HG02623 (cell line): ENCODE data around the gene SGSM1.
"Not testable (repeated sequence)": the region's sequence is repeated elsewhere in the genome, so short reads cannot be mapped to it uniquely, and the experiment has no call there.

Source experiments
- ATAC-seq: cut with Tn5 transposase; IDR thresholded peaks from one replicate; pipeline ENCODE4 v1.9.1; 2021; ENCODE audit warnings: moderate library complexity; ENCODE audit not compliant: unreplicated experiment

Gene SGSM1

DNA sequence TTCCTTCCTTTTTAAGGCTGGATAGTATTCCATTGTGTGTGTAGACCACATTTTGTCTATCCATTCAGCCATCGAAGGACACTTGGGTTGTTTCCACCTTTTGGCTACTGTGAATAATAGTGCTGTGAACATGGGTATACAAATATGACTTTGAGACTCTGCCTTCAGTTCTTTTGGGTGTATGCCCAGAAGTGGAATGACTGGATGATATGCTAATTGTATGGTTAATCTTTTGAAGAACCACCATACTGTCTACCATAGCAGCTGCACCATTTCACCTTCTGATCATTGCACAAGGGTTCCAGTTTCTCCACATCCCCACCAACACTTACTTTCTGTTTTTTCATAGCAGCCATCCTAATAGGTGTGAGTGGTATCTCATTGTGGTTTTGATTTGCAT is 30.3 kb downstream of the SGSM1 start:
- no peak for ATAC-seq

- not testable (repeated sequence) for ATAC-seq
These were observed 31.5 kb downstream of the SGSM1 start for GRCh38 chr22:24837517-24837916.

DNA sequence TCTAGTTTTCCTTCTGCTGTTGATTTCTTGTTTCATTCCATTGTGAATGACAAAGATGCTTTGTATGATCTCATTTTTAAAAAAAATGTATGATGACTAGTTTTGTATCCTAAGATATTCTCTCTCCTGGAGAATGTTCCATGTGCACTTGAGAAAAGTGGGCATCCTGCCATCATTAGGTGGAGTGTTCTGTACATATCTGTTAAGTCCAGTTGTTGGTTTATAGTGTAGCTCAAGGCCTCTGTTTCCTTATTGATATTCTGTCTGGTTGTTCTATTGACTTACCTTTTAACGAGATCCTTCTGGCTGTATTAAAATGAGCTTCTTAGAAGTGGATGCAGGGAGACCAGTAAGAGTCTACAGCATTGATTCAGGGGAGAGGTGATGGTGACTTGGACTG is 35.2 kb downstream of the SGSM1 start:
- no peak for ATAC-seq

- no peak for ATAC-seq
These were observed 37.0 kb downstream of the SGSM1 start for GRCh38 chr22:24843048-24843447.

- no peak for ATAC-seq
These were observed 39.3 kb downstream of the SGSM1 start for GRCh38 chr22:24845041-24845898.

GRCh38 chr22:24847490-24847889 is 41.5 kb downstream of the SGSM1 start:
- no peak for ATAC-seq

DNA sequence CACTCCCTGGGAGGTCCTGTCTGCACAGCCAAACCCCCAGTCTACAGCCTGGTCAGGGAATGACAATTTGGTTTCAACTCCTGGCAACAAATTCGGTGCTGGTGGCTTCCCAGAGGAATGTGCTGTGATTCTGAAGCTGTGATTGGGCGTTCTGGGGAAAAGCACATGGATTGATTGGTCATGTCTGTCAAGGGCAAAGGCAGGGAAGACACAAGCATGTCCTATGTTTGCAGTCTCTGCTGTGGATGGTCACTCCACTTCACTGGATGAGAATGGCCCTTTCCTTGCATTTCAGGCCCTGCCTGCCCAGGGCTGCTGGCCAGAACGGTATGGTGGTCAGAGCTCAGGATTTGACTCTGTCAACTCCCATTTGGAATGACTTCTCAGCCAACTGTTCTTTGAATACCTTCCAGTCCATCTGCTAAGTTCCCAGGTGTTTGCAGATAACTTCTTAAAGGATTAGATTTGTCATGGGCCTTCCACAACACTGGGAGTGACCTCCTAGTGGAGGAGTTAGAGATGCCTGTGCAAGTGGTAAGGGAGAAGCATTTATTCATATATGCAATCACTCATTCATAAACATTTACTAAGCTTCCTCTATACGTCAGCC is 42.7 kb downstream of the SGSM1 start:
- ATAC-seq, result no peak

- no peak for ATAC-seq
These were observed 49.8 kb downstream of the SGSM1 start for GRCh38 chr22:24855794-24856193.

GRCh38 chr22:24857576-24857975 is 51.6 kb downstream of the SGSM1 start:
- ATAC-seq, result no peak

DNA sequence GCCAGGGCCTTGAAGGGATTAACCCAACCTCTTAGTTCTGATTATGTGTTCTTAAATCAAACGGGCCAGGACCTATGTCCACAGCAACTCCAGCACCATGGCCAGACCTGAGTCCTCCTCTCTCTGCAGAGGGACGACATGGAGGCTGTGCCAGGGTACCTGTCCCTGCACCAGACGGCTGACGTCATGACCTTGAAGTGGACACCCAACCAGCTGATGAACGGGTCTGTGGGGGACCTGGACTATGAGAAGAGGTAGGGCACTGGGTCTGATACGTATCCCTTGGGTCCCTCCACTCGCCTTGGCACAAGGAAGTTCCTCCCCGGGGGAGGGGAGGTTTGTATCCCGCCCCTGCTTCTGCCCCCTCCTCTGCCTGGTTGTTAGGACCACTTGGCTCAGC is 53.6 kb downstream of the SGSM1 start:
- no peak for ATAC-seq

DNA sequence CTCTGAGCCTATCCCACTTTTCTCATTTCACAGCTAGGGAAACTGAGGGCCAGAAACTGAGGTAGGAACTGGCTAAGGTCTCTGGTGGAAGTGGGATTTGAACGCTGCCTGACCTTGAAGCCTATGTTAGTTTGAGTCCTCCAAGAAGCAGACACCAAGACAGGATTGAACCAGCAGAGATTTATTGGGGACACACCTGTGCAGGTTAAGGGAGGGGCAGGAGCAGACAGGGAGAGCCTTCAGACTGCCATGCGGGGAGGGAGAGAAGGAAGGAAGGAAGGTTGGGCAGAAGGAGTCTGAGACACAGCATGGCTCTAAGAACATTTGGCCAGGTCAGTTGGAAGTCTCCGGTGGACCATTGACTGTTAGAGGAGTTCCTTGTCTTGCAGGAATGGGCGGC is 59.5 kb downstream of the SGSM1 start:
- ATAC-seq, result no peak

DNA sequence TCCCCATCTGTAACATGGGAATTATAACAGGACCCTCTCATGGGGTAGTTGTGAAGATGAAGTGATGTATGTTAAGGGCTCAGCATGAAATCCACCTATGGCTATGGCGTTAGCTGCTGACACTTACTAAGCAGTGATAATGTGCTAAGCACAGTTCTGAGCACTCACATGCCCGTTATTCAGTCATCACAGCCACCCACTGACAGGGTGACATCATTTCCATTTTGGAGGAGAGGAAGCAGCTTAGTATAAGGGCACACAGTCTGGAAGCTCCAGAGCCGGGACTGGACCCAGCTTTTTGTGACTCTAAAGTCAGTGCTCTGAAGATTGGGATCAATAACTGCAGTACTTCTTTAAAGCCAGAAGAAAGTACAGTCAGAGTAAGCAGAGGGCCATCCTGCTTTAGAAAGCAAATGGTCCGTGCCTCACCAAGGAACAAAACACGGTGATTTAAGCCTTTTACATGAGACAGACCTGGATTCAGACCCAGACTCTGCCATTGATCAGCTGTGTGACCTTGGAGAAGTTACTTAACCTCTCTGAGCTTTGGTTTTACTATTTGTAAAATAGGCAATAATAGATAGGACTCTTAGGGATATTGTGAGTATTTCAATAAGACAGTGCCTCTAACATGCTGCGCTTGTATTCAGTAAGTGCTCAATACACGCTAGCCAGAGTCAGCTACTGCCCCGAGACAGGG is 61.5 kb downstream of the SGSM1 start:
- ATAC-seq, result no peak

DNA sequence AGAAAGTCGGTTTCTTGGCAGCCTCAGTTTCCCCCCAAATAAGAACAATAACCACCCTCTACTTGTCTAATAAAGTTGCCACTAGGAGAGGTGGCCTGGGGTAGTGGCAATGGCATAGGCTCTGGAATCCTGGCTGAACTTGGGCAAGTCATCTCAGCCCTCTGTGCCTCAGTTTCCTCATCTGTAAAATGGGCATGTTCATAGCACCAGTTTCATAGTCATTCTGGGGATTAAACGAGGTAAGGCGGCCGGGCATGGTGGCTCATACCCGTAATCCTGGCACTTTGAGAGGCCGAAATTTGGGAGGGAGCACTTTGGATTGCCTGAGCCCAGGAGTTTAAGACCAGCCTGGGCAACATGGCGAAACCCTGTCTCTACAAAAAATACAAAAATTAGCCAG is 63.0 kb downstream of the SGSM1 start:
- ATAC-seq, result no peak

GRCh38 chr22:24871611-24872205 is 65.7 kb downstream of the SGSM1 start:
- ATAC-seq, result no peak

DNA sequence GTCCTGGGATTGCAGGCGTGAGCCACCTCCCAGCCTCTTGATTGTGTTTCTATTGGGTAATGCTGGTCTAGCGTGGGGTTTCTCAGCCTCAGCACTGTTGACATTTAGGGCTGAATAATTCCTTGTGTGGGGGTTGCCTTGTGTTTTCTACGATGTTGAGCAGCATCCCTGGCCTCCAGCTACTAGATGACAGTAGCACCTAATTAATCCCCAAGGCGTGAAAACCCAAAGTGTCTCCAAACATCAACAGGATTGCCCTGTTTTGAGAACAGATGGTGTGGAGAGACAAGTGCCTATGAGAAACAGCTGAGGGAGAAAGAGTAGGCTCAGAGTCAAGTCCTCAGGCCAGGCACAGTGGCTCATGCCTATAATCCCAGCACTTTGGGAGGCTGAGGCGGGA is 67.2 kb downstream of the SGSM1 start:
- ATAC-seq, result no peak

DNA sequence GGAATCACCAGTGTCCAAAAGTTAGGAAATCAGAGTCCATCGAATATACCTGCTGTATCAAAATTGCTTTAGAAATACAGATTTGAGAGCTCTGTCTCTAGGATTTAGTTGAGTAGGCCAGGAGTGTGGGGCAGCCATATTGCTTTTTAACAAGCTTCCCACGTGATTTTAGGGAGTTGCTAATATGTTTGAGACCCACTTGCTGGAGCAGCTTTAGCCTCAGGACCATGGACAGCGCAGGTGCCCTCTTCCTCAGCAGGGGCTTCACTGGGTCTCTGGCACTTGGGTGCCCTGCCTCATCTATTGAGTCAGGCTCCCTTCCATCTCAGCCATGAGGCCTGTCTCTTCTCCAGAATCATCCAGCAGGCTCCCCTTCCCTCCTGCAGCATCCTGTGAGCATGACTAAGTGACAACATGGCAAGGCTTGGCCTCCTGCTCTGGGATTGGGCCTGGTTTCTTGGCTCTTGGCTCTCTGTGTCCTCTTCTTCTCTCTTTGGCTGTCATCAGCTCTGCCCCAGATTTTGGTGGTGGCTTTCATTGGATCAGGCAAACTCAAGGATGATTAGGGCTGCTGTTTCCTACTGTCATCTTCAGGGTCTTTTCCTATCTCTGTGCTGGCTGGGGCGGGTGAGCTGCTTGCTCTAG is 70.0 kb downstream of the SGSM1 start:
- ATAC-seq, result no peak

- ATAC-seq, result no peak
These were observed 70.7 kb downstream of the SGSM1 start for GRCh38 chr22:24876700-24877099.

DNA sequence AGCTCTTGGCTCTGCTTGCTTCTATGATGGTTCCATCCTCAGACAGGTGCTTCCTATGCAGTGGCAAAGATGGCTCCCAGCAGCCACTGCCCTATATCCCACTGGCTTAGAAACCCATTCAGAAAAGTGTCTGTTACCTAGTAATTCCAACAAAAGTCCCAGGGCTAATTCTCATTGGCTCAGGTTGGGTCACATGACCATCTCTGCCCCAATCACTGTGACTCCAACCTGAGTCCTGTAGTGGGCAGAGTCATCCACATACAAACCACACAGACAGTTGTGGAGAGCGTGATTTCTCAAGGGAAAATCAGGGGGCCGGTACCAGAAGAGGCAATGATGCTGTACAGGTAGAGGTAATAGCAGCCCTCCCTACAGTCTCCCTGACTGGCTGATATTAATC is 73.0 kb downstream of the SGSM1 start:
- no peak for ATAC-seq

DNA sequence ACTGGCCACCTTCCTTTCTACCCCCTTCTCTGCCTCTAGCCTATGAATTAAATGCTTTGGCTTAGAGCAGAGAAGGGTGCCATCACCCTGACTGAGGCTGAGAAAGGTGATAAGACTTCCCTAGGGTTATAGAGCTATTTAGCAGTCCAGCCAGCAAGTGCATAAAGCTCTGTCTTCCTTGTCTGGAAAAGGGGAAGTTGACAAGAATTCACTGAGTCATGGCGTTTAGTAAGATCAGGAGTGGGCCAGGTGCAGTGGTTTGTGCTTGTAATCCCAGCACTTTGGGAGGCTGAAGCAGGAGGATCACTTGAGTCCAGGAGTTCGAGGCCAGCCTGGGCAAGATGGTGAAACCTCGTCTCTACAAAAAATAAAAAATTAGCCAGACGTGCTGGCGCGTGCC is 77.4 kb downstream of the SGSM1 start:
- ATAC-seq, result no peak

GRCh38 chr22:24887260-24887659 is 81.2 kb downstream of the SGSM1 start:
- no peak for ATAC-seq
